Head of caudate nucleus (tissue), 42 donors: ENCODE data around the gene LCLAT1.

Experiments used
- DNase-seq, 42 donors: peaks; one replicate each; pipeline versions ENCODE4 v3.0.0 to v3.0.0-alpha.2; 2020 to 2021; ENCODE audit warnings: mixed read lengths in 7 of 42
- intact Hi-C: fragments of 100-400 bp; cut with DNase I; formaldehyde crosslinking; loops from one replicate; pipeline ENCODE4 v1.15.0; 2022

LCLAT1 gene

DNA sequence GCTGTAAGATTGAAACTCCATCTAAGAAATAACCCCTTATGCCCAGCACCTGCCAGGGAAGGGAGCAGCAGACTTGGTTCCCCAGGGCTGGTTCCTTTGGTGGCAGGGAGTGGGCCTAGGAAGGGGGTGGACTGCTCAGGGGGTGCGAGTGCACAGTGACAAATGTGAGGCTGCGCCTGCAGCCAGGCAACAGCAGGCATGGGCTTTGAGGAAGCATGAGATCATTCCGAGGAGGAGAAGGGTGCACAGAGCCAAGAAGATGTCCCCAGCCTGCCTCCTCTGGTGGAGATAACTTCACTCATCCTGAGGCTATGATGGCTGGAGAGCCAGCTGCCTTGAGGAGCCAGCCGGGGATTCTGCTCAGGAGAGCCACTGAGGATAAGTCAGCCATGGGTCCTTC is 202.2 kb downstream of the LCLAT1 start:
- DNase-seq, result no peak
- intact Hi-C loops, result no loop called here

GRCh38 chr2:30649828-30650227 is 202.8 kb downstream of the LCLAT1 start:
- DNase-seq, result no peak
- intact Hi-C loops, result no loop called here

GRCh38 chr2:30652271-30652915 is 205.3 kb downstream of the LCLAT1 start:
- no peak for DNase-seq
- intact Hi-C loops, result no loop called here

- intact Hi-C loops, result no loop called here
Measured at GRCh38 chr2:30653847-30654246, 206.8 kb downstream of the LCLAT1 start.

GRCh38 chr2:30654404-30654803 is 207.4 kb downstream of the LCLAT1 start:
- intact Hi-C loops, result no loop called here
- no peak for DNase-seq

More at GRCh38 chr2:30653847-30654246, 206.8 kb downstream of the LCLAT1 start:
- no peak for DNase-seq

- intact Hi-C loops, result no loop called here
- DNase-seq, result no peak
Measured at GRCh38 chr2:30655211-30655610, 208.2 kb downstream of the LCLAT1 start.

DNA sequence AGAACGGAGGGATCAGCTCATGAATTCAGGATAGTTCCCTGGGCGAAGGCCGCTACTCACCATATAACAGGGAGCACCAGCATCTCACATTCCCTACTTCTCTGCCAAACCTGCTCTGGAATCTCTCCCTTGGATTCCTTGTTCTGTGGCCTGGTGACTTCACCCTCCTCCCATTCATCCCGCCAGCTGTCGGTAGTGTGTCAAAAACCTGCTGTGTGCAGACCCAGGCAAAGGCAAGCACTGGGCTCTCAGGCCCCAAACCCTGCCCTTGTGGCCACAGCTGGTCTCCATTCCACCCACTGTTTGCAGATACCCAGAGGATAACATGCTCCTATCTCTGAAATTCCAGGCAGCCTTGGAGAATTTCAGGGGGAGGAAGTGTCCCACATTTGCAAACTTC is 208.6 kb downstream of the LCLAT1 start:
- no peak for DNase-seq
- intact Hi-C loops, result no loop called here

DNA sequence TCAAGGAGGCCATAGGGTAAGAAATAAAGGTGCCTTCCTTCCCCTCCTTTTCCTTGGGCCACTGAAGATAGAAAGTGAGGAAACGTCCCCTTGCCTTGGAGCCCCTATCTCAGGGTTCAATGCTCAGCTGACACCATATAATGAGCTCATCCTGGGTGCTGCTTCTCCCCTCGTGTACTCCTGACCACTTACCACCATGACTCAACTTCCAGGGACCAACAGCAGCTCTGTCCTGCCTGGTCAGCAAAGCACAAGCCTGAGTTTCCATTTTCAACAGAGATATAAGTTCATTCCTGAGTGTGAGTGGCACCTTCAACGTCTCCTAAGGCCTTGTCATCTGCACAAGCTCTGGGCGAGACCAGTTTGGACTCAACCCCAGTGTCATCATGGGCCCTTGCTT is 209.0 kb downstream of the LCLAT1 start:
- DNase-seq, result peak in 1 of 42 donors; percentile 16
- intact Hi-C loops, result no loop called here

- peak in 2 of 42 donors; percentile 17 to 27 for DNase-seq
- intact Hi-C loops, result no loop called here
Measured at GRCh38 chr2:30661173-30662107, 214.4 kb downstream of the LCLAT1 start.

GRCh38 chr2:30662268-30663131 is 215.5 kb downstream of the LCLAT1 start:
- DNase-seq, result peak in 2 of 42 donors; percentile 20
- intact Hi-C loops, result no loop called here

GRCh38 chr2:30663321-30663720 is 216.3 kb downstream of the LCLAT1 start:
- intact Hi-C loops, result no loop called here
- peak in 2 of 42 donors; percentile 4 to 18 for DNase-seq

DNA sequence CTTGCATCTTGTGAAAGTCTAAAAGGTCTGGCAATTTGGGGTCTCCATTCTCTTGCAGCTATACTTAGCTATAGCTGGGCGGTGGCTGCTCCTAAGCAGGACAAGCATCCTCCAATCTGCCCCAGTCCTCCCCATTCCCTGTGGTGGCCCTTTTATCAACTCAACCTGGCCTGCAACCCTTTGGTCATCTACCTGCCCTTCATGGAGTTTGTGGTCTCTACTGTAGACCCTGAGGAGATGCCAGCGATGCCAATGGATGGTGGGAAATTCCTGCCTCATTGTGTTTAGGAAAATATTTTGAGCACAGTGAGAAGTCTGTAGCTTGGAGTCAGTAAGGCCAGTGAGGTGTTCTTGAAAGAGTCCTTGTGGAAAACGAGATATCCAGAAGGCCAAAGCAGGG is 216.8 kb downstream of the LCLAT1 start:
- DNase-seq, result peak in 2 of 42 donors; percentile 3 to 9
- intact Hi-C loops, result no loop called here

DNA sequence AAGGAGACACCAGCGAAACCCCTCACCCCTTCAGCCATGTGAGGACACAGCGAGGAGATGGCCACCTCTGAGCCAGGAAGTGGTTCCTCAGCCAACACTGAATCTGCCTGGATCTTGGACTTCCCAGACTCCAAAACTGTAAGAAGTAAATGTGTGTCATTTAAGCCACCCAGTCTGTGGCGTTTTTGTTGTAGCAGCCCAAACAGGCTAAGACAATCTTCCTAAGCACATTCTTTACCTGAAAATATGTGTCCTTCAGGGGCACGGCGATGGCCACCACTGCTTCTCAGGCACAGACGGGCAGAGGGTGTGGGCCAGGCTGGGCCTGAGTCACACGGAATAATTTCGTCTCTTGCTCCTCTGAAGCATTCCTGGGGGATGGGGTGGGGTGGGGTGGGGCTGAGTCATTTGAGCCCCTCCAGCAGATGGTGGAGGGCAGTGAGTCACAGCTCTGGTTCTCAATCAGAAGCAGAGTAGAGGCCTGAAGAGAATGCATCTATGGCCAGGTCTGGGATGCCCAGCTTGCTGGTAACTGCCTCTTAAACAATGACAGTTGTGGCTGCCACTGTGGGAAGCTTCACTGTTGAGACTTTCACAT is 217.8 kb downstream of the LCLAT1 start:
- DNase-seq, result peak in 2 of 42 donors; percentile 10 to 31
- intact Hi-C loops, result no loop called here

DNA sequence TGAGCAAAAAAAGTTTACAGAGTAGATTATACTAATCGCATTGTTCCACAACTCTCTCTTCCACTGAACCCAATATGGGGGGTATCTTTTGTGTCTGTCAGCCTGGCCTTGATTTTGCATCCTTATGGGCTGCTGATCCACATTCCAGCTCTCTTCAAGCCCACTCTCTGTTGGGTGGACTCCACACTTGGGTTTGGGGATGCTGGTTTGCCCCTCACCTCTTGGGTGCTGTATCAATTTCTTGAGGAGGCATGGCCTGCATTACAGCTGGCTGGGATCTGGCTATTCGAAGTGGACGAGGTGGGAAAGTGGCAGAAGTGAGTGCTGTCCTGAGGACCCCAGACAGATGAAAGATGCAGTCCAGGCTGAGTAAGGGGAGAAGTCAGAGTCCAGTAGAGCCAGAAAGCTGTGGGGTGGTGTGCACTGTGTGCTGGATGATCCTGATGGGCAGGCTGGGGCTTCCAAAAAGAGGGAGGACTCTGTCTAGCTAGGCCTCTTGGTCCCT is 218.8 kb downstream of the LCLAT1 start:
- peak in 2 of 42 donors; percentile 8 to 10 for DNase-seq
- intact Hi-C loops, result no loop called here

DNA sequence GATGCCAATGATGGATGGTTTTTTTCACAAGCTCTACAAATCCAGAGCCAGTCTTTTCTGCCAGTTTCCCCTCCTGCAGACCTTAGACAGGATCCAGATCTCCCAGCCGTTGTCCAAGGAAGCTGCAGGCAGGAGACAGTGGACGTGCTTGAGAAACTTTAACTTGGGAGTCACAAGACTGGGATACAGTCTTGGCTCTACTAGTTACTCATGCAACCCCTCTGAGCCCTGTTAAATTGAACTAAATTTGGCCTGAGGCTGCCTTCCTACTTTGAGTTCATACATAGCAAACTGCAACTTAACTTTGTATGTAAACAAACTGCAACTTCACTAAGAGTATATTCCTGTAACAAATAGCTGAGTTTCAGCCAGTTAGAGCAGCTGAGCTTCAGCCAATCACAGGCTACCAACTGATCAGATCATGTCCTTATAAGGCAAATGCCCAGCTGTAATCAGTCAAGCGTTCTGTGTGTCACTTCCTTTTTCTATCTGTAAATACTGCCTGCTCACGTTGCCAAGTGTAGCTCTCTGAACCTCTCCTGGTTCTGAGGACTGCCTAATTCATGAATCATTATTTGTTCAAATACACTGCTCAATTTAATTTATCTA is 219.3 kb downstream of the LCLAT1 start:
- intact Hi-C loops, result no loop called here
- DNase-seq, result peak in 2 of 42 donors; percentile 8 to 10

DNA sequence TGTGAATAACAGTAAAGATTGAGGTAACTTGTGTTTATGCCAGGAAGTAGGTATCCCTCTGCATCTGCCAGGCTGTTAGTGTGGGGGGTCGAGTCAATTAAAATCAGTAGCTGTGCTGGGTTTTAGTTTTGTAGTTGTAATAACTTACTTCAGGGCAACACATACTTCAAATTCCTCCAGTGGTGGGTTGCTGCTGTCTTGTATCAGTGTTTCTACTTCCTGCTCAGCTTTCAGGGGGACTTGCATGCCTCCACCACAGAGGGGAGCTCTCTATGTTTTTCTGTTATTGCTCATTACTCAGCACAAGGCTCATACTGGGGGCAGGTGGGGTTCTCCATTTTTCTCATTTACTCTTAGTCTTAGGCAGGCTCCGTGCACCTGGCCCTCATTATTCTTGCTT is 223.4 kb downstream of the LCLAT1 start:
- intact Hi-C loops, result no loop called here
- DNase-seq, result no peak

DNA sequence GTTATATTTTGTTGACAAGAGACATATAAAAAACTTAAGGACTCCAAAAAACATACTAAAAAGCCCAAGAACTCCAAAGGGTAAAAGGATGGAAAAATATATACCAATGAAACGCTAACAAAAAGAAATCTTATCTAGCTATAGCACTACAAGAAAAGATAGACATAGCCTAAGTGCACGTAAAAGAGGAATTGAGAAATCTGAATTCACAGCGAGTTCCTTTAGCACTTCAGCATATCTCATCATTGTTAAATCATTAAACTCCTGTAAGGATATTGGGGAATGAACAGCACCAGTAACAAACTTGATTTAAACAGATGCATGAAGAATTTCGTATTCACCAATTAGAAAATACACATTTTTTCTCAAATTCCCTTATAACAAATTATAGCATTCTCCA is 226.1 kb downstream of the LCLAT1 start:
- intact Hi-C loops, result no loop called here
- no peak for DNase-seq

GRCh38 chr2:30675758-30676157 is 228.7 kb downstream of the LCLAT1 start:
- peak in 2 of 42 donors; percentile 6 to 10 for DNase-seq
- intact Hi-C loops, result no loop called here
